IPS-18a (cell line): Measurements from ENCODE around the gene LIMK2.

Experiments
- H3K27ac ChIP-seq: one replicate; pipeline ENCODE4 v1.5.1; 2013; ENCODE audit warnings: low read length
- H3K27me3 ChIP-seq: one replicate; pipeline ENCODE4 v1.6.1; 2013; ENCODE audit warnings: mild to moderate bottlenecking, low read length; ENCODE audit not compliant: control insufficient read depth, insufficient read depth
- H3K36me3 ChIP-seq: one replicate; pipeline ENCODE4 v1.6.1; 2013; ENCODE audit warnings: low read depth, low read length; ENCODE audit not compliant: control insufficient read depth
- H3K4me1 ChIP-seq: one replicate; pipeline ENCODE4 v1.6.1; 2013; ENCODE audit warnings: low read depth, low read length; ENCODE audit not compliant: control insufficient read depth
- H3K4me3 ChIP-seq: one replicate; pipeline ENCODE4 v1.5.1; 2013; ENCODE audit warnings: low read length
- H3K9ac ChIP-seq: one replicate; pipeline ENCODE4 v1.6.1; 2013; ENCODE audit warnings: mild to moderate bottlenecking, low read length, moderate library complexity
- H3K9me3 ChIP-seq: one replicate; pipeline ENCODE4 v1.6.1; 2013; ENCODE audit warnings: low read depth, low read length; ENCODE audit not compliant: control insufficient read depth

Gene LIMK2

DNA sequence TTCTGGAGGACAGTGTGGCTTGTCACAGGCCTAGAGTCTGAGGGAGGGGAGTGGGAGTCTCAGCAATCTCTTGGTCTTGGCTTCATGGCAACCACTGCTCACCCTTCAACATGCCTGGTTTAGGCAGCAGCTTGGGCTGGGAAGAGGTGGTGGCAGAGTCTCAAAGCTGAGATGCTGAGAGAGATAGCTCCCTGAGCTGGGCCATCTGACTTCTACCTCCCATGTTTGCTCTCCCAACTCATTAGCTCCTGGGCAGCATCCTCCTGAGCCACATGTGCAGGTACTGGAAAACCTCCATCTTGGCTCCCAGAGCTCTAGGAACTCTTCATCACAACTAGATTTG, 67.2 kb downstream of the LIMK2 start:
- Histone ChIP-seq H3K9me3 (no peaks in the 10 kb centered on the region), H3K4me1 (peaks cover under 1% of the 10 kb centered on the region), H3K27me3 (no peaks in the 10 kb centered on the region), H3K9ac (no peak overlapping the region), H3K27ac (no peak overlapping the region), H3K4me3 (no peak overlapping the region), H3K36me3 (peaks cover 30% of the 10 kb centered on the region)

- Histone ChIP-seq H3K9ac (no peak overlapping the region), H3K36me3 (peaks cover 25% of the 10 kb centered on the region), H3K4me3 (no peak overlapping the region), H3K27me3 (no peaks in the 10 kb centered on the region), H3K27ac (no peak overlapping the region), H3K9me3 (no peaks in the 10 kb centered on the region), H3K4me1 (peaks cover 3% of the 10 kb centered on the region)
These were observed 67.9 kb downstream of the LIMK2 start for GRCh38 chr22:31279821-31280505.

DNA sequence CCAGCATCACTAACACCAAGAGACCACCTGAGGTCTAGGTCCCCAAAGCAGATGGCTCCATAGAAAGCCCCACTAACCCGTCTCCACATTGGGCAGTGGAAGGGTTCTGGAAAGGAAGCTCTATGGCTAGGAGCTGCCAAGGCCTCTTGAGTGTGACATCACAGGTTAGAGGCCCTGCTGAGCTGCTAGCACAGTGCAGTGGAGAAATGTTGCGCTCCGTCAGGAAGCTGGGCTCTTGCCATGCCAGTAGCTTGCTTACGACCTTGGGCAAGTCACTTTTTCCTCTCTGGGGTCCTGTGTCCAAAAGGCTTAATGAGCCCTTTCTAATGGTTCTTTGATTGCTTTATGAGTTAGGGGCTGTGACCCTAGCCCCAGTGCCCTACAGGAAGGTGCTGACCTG, 69.6 kb downstream of the LIMK2 start:
- Histone ChIP-seq H3K9ac (no peak overlapping the region), H3K4me1 (peaks cover 3% of the 10 kb centered on the region), H3K27ac (no peak overlapping the region), H3K9me3 (no peaks in the 10 kb centered on the region), H3K36me3 (peaks cover 14% of the 10 kb centered on the region), H3K27me3 (no peaks in the 10 kb centered on the region), H3K4me3 (no peak overlapping the region)

DNA sequence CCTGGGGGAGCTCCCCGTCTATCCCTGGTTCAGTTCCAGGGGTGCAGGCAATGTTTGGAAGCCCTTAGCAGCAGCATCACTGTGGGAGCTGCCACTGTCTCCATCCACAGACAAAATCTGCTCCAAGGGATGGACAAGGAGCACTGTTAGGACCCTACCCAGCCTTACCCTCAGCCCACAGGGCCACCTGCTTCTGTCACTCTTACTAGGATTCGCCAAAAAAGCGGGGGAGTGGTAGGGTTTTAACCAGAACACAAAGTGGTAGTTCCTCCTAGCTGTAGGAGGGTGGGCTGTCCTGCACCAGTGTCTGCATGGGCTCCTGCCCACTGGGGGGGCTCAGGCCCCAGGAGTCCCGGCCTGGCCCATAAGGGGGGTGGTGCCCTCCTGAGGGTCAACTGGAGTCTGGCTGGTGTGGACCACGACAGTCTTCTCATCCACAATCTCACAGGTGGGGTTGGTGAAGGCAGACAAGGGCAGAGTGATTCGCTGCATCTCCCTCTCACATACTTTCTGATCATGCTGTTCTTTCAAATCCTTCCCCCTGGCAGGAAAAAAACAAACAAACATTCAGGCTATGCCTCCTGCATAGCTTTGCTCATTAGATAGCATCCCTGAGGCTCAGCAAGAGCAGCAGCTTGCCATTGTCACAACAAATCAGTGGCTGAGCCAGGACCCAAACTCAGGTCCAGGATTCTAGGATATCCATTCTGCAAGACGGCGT, 70.8 kb downstream of the LIMK2 start:
- no peaks in the 10 kb centered on the region for H3K27me3 ChIP-seq
- H3K9me3 ChIP-seq, result no peaks in the 10 kb centered on the region
- no peak overlapping the region for H3K27ac ChIP-seq
- H3K4me1 ChIP-seq, result peaks cover 3% of the 10 kb centered on the region
- H3K4me3 ChIP-seq, result no peak overlapping the region
- H3K36me3 ChIP-seq, result peaks cover 12% of the 10 kb centered on the region
- H3K9ac ChIP-seq, result no peak overlapping the region

DNA sequence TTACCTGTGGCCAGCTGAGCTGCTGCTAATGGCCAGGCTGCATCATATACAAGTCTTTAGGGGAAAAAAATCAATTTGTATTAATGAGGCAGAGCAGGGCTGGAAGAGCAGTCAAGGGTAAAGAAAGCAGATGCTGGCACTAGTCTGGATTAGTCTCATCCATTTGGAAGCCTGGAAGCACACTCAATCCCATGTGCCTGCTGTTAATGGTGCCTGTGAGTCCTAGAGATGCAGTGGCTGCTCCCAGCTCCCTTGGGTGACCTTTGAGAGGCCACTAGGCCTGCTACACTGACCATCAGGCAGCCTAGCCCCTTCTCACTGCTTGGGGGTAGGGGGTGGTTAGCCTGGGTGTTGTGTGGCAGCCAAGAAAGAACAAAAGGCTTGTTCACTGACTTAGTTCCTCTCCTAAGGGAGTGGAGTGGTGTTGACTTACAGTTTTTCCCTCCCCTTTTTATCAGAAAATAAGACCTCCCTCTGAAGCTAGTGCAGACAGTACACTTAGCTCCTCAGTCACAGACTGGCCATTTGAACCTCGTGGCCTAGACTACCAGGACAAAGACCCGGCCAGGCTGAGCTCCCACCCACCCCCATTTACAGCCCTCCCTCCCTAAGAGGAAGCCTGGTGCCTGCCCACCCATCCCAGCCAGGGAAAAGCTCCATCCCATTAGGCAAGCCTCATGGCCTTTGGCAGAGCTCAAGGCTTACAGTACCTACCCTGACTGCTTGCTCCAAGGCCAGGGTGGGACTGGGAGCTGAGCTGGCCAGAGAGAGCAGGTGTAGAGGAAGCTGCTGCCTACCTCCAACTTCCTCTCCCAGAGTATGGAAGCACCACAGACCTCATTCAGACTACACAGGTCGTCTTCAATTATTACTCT, 72.4 kb downstream of the LIMK2 start:
- Histone ChIP-seq H3K36me3 (no peaks in the 10 kb centered on the region), H3K4me3 (no peak overlapping the region), H3K9me3 (no peaks in the 10 kb centered on the region), H3K4me1 (peaks cover 3% of the 10 kb centered on the region), H3K9ac (no peak overlapping the region), H3K27me3 (peaks cover 3% of the 10 kb centered on the region), H3K27ac (no peak overlapping the region)

DNA sequence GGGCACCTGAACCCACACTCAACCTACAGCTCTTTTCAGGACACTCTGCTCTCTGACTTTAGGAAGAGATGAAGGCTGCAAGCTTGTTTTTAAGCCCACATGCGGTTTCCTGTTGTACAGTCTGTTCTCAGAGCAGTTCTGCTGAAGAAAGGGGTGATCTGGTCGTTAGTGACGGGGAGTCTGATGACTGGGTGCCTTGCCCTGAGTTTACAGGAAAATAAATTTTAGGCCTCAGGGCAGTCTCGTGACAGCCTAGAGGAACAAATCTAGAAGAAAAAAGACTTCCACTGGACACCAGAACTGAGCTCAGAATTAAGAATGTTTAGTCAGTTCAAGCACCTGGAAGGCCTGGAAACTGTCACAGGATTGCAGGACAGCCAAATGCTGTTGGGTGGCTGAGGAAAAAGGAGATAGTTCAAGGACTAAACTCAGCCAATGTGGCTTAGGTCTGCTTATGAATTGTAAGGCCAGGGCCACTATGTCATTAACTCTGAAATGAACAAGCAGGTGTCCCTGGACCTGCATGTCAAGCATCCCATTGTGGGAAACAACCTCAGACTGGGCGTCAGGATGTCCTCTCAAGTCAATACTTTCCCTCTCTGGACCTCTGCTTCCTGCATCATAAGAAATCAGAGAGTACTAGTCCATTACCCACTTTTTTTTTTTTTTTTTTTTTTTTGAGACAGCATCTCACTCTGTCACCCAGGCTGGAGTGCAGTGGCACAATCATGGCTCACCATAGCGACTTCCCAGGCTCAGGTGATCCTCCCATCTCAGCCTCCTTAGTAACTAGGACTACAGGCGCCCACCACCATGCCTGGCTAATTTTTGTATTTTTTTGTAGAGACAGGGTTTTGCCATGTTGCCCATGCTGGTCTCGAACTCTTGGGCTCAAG, 74.5 kb downstream of the LIMK2 start:
- Histone ChIP-seq H3K36me3 (no peaks in the 10 kb centered on the region), H3K9me3 (no peaks in the 10 kb centered on the region), H3K4me3 (no peak overlapping the region), H3K9ac (no peak overlapping the region), H3K27me3 (peaks cover 22% of the 10 kb centered on the region), H3K27ac (no peak overlapping the region), H3K4me1 (peaks cover 9% of the 10 kb centered on the region)

DNA sequence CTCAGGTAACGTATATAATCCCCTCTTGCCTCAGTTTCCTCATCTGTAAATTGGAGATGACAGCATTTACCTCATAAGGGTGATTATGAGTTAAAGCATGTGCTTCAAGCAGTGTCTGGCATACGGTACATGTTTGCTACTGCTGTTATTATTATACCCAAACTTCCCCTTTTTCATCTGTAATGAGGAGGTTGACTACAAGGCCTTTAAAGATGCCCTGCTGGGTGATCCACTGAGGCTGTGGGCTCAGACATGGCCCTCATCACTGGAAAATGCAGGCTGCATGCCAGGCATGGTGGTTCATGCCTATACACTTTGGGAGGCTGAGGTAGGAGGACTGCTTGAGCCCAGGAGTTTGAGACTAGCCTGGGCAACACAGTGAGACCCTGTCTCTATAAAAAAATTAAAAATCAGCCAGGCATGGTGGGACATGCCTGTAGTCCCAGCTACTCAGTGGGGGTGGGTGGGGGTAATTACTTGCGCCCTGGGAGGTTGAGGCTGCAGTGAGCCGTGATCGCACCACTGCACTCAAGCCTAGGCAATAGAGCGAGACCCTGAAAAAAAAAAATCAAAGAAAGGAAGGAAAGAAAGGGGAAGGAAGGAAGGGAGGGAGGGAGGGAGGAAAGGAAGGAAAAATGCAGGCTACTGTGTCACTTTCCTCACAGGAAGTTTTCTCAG, 75.9 kb downstream of the LIMK2 start:
- Histone ChIP-seq H3K36me3 (no peaks in the 10 kb centered on the region), H3K4me1 (peaks cover 14% of the 10 kb centered on the region), H3K9ac (no peak overlapping the region), H3K4me3 (no peak overlapping the region), H3K27ac (no peak overlapping the region), H3K27me3 (peaks cover 28% of the 10 kb centered on the region), H3K9me3 (no peaks in the 10 kb centered on the region)

DNA sequence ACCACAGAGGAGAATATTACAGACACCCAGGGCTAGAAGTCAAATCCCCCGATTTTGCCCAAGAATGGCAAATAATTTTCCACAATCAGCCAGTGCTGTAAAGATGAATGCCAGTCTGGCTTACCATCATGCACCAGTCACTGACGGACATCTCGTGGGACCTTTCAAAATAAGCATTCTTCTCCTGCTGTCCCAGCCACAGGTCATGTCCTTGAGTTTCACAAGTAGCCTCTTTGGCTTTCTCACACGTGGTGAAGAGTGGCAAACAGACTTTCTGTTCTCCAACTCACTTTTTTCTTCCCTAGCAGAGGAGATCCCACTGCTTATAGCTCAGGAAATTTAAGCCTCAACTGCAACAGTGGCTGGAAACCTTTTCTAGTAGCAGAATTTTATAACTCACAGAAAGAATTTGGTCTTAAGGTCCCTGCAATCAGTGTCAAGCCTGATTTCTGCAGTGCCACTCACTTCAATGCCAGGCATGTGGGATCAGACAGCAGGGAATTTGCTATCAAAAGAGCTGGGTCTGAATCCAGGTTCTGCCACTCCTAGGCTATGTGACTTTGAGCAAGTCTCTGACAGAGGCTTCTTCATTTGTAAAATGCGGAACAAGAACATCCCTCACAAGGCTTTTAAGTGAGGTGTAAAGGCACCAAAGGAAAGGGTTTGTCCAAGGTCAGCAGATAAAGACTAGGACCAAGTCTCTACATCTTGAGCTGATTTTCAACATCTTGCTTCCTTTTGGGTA, 76.6 kb downstream of the LIMK2 start:
- Histone ChIP-seq H3K4me1 (peaks cover 14% of the 10 kb centered on the region), H3K27ac (no peak overlapping the region), H3K27me3 (peaks cover 28% of the 10 kb centered on the region), H3K4me3 (no peak overlapping the region), H3K9ac (no peak overlapping the region), H3K9me3 (no peaks in the 10 kb centered on the region), H3K36me3 (no peaks in the 10 kb centered on the region)

DNA sequence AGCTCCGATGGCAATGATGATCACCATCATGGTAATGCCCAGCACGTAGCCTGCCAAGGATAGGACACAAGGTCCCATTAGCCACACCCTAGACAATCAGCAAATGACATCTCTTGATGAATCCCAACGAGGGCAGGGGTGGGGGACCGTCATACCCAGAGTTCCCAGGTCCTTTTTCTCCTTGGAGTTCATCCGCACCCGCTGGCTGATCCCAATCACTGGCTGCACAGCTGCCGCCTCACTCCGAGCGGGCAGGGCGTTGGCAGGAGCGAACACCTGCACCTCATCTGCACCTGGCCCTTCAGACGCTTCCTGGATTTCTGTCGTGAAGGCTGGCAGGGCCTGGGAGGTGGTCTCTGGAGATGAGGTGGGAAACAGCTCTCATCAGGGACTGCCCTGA, 77.2 kb downstream of the LIMK2 start:
- H3K4me1 ChIP-seq, result peaks cover 14% of the 10 kb centered on the region
- no peak overlapping the region for H3K27ac ChIP-seq

More for the DNA sequence above, 77.2 kb downstream of the LIMK2 start:
- H3K4me3 ChIP-seq, result no peak overlapping the region
- peaks cover 28% of the 10 kb centered on the region for H3K27me3 ChIP-seq
- H3K9ac ChIP-seq, result no peak overlapping the region
- no peaks in the 10 kb centered on the region for H3K36me3 ChIP-seq
- no peaks in the 10 kb centered on the region for H3K9me3 ChIP-seq
